Tibial nerve (tissue), 3 donors: Measurements from ENCODE around the gene DENND2A.

Experiments used
- CTCF ChIP-seq, 5 experiments: fragments of 200-600 bp in 3 of 5; fragments of 450-650 bp in 2 of 5; sonication (generic) in 3 of 5; IDR thresholded peaks; one replicate each; pipeline ENCODE4 v1.5.1; 2016 to 2019; ENCODE audit warnings: antibody characterized with exemption in 5 of 5, mild to moderate bottlenecking in 3 of 5, moderate library complexity in 2 of 5
- POLR2A ChIP-seq, 2 donors: fragments of 450-650 bp; IDR thresholded peaks; one replicate each; pipeline ENCODE4 v1.6.1; 2017; ENCODE audit warnings: antibody characterized with exemption in 2 of 2, mild to moderate bottlenecking in 2 of 2, moderate library complexity in 2 of 2

DNA sequence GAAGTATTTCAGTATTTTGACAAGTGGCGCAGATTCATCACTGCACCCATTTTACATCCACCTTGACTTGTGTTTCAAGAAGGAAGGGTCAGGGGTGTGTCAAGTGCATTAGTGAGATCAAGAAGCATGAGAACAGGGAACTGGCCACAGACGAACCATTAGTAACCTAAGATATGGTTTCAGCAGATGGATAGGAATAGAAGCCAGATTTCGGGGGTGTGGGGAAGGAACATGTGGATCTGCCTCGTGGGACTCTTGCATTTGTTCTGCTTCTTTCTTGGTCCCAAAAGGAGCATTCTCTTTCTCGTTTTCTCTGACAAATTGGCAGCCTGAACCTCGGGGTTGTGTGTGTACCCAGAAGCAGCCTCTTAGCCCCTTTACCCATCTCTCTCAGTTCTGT is 9.6 kb downstream of the DENND2A start:
- TF ChIP-seq CTCF (IDR thresholded peaks at IDR 0.05) (no peak), POLR2A (IDR thresholded peaks at IDR 0.05) (no peak)
